ENCODE results near the gene CHRM2. TPM values are rescaled to one million over a fixed set of nuclear protein-coding genes. Genes with fewer than 3 reads are reported as not detected.

CHRM2 gene
- total and polyA plus RNA-seq, 2 of the 4 experiments (the other 2 are of a cell fraction) = 79.3 to 184 TPM

DNA sequence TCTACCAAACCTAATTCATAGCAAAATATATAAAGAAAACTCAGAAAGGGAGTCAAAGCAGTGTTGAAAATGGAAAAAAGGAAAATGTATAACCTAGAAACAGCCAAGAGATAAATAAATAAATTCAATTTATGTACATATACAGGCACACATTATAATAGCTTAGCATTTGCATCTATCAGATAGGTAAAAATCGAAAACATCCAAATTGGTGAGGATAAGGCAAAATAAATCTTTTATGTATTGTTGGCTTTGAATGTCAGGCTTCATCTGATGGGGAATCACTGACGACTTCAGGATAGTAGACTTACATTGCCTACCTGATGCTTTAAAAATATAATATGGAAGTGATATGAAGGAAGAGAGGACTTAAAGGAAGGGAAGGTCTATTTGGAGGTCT lies 20.6 kb upstream of the CHRM2 start:
- no peak overlapping the region for H2BK5ac ChIP-seq (ENCODE audit: low read depth, low read length, poor library complexity, severe bottlenecking)
- H4K91ac ChIP-seq (ENCODE audit: insufficient read depth, low read depth, low read length) = no peak overlapping the region
- H3K56ac ChIP-seq (ENCODE audit: extremely low read depth, insufficient read depth, low read length) = no peak overlapping the region
- ChIA-PET POLR2A (ENCODE audit: unreplicated experiment) (no interaction called here), CTCF (interaction anchor here (0.5 kb wide), 1 partner anchor 227 kb away, joined by 3 read pairs; no protein-coding TSS in a partner anchor)
- dilution Hi-C loops (cut with HindIII; ENCODE audit: low sequenced_read_pairs, unreplicated experiment) = no loop called here
- no peak overlapping the region for H2BK15ac ChIP-seq (ENCODE audit: low read depth, low read length)
- no peaks in the 10 kb centered on the region for H3K36me3 ChIP-seq (ENCODE audit: control insufficient read depth, insufficient read depth, low read length)
- H4K8ac ChIP-seq (ENCODE audit: low read depth in 2 of 2, low read length in 2 of 2) = no peak overlapping the region
- H2AK5ac ChIP-seq (ENCODE audit: low read depth, low read length) = no peak overlapping the region
- no peak for ATAC-seq (ENCODE audit: low read depth)
- H3K79me1 ChIP-seq (ENCODE audit: low read depth in 1 of 2, low read length in 2 of 2) = no peaks in the 10 kb centered on the region
- DNase-seq = no peak
- H3K9me1 ChIP-seq (ENCODE audit: insufficient read depth, low read length) = no peaks in the 10 kb centered on the region
- no peak overlapping the region for H4K5ac ChIP-seq (ENCODE audit: low read depth, low read length)
- H2AFZ ChIP-seq (replicated peaks; ENCODE audit: low read length, poor library complexity) = no peak overlapping the region
- TF ChIP-seq MAFK (IDR thresholded peaks at IDR 0.05; ENCODE audit: low read depth, low read length) = no peak
- TF ChIP-seq CTCF (conservative IDR thresholded peaks at IDR 0.05; ENCODE audit: low read depth, low read length) = no peak
- no peak for TF ChIP-seq CEBPB (IDR thresholded peaks at IDR 0.05; ENCODE audit: low read depth, low read length)
- no peak for TF ChIP-seq POLR2A (IDR thresholded peaks at IDR 0.05; ENCODE audit: low read depth, low read length)
- TF ChIP-seq MAZ (IDR thresholded peaks at IDR 0.05; ENCODE audit: borderline replicate concordance, low read depth, low read length) = no peak
- no peak for TF ChIP-seq BHLHE40 (IDR thresholded peaks at IDR 0.05; ENCODE audit: low read depth, low read length)
- TF ChIP-seq, protein P1, sequence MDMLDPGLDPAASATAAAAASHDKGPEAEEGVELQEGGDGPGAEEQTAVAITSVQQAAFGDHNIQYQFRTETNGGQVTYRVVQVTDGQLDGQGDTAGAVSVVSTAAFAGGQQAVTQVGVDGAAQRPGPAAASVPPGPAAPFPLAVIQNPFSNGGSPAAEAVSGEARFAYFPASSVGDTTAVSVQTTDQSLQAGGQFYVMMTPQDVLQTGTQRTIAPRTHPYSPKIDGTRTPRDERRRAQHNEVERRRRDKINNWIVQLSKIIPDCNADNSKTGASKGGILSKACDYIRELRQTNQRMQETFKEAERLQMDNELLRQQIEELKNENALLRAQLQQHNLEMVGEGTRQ (IDR thresholded peaks at IDR 0.05; ENCODE audit: low read depth, low read length) = no peak
- TF ChIP-seq NFE2L2 (IDR thresholded peaks at IDR 0.05; ENCODE audit: low read depth, low read length) = no peak
- no peak for TF ChIP-seq FOS (IDR thresholded peaks at IDR 0.05; ENCODE audit: low read depth, low read length)
- WGBS, 2 experiments (ENCODE audit: extremely low coverage in 2 of 2, insufficient read length in 1 of 2) = no CpG with 5 or more reads among the region's 2 CpGs
- H3K4ac ChIP-seq (ENCODE audit: low read depth, low read length) = no peak overlapping the region
- H2BK120ac ChIP-seq (ENCODE audit: low read depth, low read length) = no peak overlapping the region
- H3K23ac ChIP-seq (ENCODE audit: low read depth, low read length) = no peak overlapping the region
- H3K4me3 ChIP-seq (ENCODE audit: insufficient read depth, low read depth, low read length) = no peak overlapping the region
- H3K4me1 ChIP-seq (ENCODE audit: control insufficient read depth, insufficient read depth, low read length) = no peaks in the 10 kb centered on the region
- BruUV-seq (replicated peaks) = no TSS peak
- no peaks in the 10 kb centered on the region for H3K9me3 ChIP-seq (ENCODE audit: control insufficient read depth, insufficient read depth, low read length)
- no peaks in the 10 kb centered on the region for H4K20me1 ChIP-seq (ENCODE audit: insufficient read depth, low read length)
- no peak overlapping the region for H3K27ac ChIP-seq (ENCODE audit: insufficient read depth, low read length)
- H3K18ac ChIP-seq (ENCODE audit: low read depth, low read length) = no peak overlapping the region
- no peak overlapping the region for H3K14ac ChIP-seq (replicated peaks; ENCODE audit: low read depth, low read length)
- intact Hi-C loops (cut with micrococcal nuclease) = no loop called here
- H3K4me2 ChIP-seq (ENCODE audit: low read depth, low read length) = no peak overlapping the region
- H3K27me3 ChIP-seq (ENCODE audit: control insufficient read depth, insufficient read depth, low read length) = peaks cover 9% of the 10 kb centered on the region
- no peak overlapping the region for H2AK9ac ChIP-seq (replicated peaks; ENCODE audit: low read depth, low read length, poor library complexity)
- H2BK20ac ChIP-seq (ENCODE audit: low read depth, low read length) = no peak overlapping the region
- no peak overlapping the region for H3K9ac ChIP-seq (ENCODE audit: low read depth, low read length)
- in situ Hi-C loops (cut with MboI; ENCODE audit: low sequenced_read_pairs) = no loop called here
